Measurements from ENCODE around the gene CCL19. TPM values are rescaled to one million over a fixed set of nuclear protein-coding genes. Genes with fewer than 3 reads are reported as not detected.

Gene CCL19
- total and polyA plus RNA-seq, 5 donors from 2014 or later: not detected

DNA sequence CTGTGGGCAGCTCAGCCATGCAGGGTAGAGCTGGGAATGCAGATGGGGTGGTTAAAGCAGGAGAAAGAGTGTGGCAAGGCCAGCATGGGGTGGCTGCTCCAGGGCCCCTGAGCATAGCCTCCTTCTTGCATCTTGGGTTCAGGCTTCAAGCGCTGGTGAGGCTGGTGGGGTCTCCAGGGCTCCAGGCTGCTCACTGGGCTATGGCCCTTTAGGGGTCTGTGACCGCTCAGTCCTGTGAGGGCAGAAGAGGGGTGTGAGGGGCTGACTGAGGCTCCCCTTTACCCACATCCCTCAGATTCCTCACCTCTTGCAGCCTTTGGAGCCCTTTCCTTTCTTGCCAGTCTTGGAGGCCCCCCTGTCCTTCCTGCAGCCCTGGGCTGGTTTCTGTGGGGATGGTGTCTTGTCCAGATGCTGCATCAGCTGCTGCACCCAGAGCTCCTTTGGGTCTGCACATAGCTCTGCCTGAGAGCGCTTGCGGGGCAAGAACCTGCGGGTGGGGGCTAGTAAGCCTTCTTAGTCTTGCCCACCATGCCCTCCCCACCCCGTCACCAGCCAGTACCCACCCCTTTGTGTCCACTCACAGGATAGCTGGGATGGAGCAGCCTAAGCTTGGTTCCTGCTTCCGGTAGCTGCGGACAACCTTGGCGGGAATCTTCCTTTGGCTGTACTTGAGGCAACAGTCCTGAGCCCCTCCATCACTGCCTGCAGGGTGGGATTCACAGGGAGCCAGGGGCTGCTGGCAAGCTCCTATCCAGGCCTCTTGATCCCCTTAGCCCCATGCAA lies 18.3 kb upstream of the CCL19 start:
- Mint-ChIP-seq H3K4me3 (no peak overlapping the region), H3K27ac (no peak overlapping the region), H3K27me3 (peaks cover 39% of the 10 kb centered on the region), H3K36me3 (no peaks in the 10 kb centered on the region), H3K9me3 (no peaks in the 10 kb centered on the region), H3K4me1 (no peaks in the 10 kb centered on the region)
- Histone ChIP-seq H3K27me3 (ENCODE audit: control insufficient read depth, insufficient read depth, low read length) (peaks cover 11% of the 10 kb centered on the region), H3K4me3 (ENCODE audit: low read depth, low read length) (no peak overlapping the region), H3K4me1 (ENCODE audit: control insufficient read depth, insufficient read depth, low read length, poor library complexity, severe bottlenecking) (no peaks in the 10 kb centered on the region), H3K27ac (ENCODE audit: insufficient read depth, low read length, poor library complexity, severe bottlenecking) (no peak overlapping the region), H3K36me3 (ENCODE audit: control insufficient read depth, insufficient read depth, low read length) (no peaks in the 10 kb centered on the region), H3K9me3 (ENCODE audit: control insufficient read depth in 2 of 2, low read length in 2 of 2) (no peaks in the 10 kb centered on the region)
- DNase-seq (no peak), ATAC-seq (ENCODE audit: low read depth in 2 of 2) (no peak)

DNA sequence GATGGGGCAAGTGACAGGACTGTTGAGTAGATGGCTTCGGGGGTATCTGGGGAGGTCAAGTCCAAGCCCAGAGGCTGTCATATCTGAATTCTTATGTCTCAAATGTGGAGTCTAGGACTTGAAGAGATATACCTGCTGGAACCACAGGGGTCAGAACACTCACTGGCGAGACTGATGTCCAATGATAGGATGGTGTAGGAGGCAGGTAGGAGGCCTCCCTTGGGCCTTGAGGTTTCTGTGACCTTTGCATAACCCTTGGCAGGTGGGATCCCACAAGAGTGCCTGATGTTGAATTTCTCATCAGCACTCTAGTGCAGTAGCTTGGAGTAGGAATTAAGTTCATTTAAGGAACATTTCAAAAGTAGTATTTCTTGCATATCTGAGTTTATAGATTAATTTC lies 16.1 kb upstream of the CCL19 start:
- Histone ChIP-seq H3K4me3 (ENCODE audit: low read depth, low read length) (no peak overlapping the region), H3K36me3 (ENCODE audit: control insufficient read depth, insufficient read depth, low read length) (no peaks in the 10 kb centered on the region), H3K27me3 (ENCODE audit: control insufficient read depth, insufficient read depth, low read length) (no peaks in the 10 kb centered on the region), H3K4me1 (ENCODE audit: control insufficient read depth, insufficient read depth, low read length, poor library complexity, severe bottlenecking) (peaks cover 1% of the 10 kb centered on the region), H3K27ac (ENCODE audit: insufficient read depth, low read length, poor library complexity, severe bottlenecking) (no peak overlapping the region), H3K9me3 (ENCODE audit: control insufficient read depth in 2 of 2, low read length in 2 of 2) (no peaks in the 10 kb centered on the region)
- Mint-ChIP-seq H3K27ac (peak overlapping the region in 1 of 3 donors; percentile 25), H3K9me3 (peaks cover 0 to 1% (median 0%) of the 10 kb centered on the region in 7 donors), H3K4me3 (no peak overlapping the region), H3K36me3 (no peaks in the 10 kb centered on the region), H3K27me3 (peaks cover 23% of the 10 kb centered on the region), H3K4me1 (peaks cover under 1 to 3% (median 2%) of the 10 kb centered on the region in 4 donors)
- DNase-seq (no peak), ATAC-seq (ENCODE audit: low read depth in 2 of 2) (no peak)

DNA sequence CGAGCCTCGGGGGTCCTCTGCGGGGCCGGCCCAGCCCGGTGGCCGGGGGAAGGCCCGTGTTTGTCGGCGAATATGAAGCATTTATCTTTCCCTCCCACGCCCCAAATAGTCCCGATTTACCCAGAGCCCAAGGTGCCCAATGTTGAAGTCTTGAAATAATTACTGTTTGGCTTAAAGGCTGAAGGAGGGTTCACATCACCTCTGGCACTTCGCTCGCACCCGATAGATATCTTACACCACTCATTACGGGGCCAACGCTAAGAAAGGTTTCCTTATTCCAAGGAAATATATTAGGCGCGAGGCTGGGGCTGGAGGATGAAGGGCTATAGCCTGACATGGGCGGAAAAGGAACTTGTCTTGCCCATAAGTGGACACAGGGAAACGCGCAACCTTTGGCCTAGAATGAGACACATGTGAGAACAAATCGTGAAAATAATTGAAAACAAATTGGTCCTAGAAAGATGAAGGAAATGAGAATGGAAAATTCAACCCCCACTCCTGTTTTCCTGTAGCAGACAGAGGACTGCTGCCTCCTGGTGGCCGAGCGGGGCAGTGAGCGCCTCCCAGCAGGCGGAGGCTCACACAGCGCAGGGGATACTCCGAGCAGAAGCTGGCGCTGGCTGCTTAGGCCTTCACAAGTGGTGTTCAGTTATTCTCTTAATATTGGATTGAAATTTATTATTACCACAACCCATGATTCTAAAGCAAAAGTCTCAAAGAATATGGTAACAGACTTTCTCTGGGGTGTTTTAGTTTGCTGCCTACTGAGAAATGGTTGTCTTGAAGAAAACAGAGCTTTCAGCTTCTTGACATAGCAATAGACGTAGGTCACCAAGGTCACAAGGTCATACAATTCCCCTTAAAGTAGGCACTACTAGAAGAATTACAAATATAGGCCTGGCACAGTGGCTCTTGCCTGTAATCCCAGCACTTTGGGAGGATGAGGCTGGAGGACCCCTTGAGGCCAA lies 11.0 kb upstream of the CCL19 start:
- peak; percentile 64 to 75 (median 71) for DNase-seq
- peaks cover 12% of the 10 kb centered on the region for H3K27me3 ChIP-seq (ENCODE audit: control insufficient read depth, insufficient read depth, low read length)
- H3K9me3 ChIP-seq (ENCODE audit: control insufficient read depth in 2 of 2, low read length in 2 of 2): no peaks in the 10 kb centered on the region
- H3K27ac ChIP-seq (ENCODE audit: insufficient read depth, low read length, poor library complexity, severe bottlenecking): no peak overlapping the region
- peaks cover 40% of the 10 kb centered on the region for H3K27me3 Mint-ChIP-seq
- peak; percentile 74 to 83 for ATAC-seq (ENCODE audit: low read depth in 2 of 2)
- H3K4me1 ChIP-seq (ENCODE audit: control insufficient read depth, insufficient read depth, low read length, poor library complexity, severe bottlenecking): peaks cover 12% of the 10 kb centered on the region
- H3K4me3 ChIP-seq (ENCODE audit: low read depth, low read length): peak overlapping the region; percentile 67
- no peaks in the 10 kb centered on the region for H3K36me3 Mint-ChIP-seq
- peaks cover 2 to 17% (median 12%) of the 10 kb centered on the region in 4 donors for H3K4me1 Mint-ChIP-seq
- no peaks in the 10 kb centered on the region for H3K36me3 ChIP-seq (ENCODE audit: control insufficient read depth, insufficient read depth, low read length)
- peak overlapping the region in 1 of 3 donors; percentile 52 for H3K27ac Mint-ChIP-seq
- peaks cover 0 to 3% (median 0%) of the 10 kb centered on the region in 7 donors for H3K9me3 Mint-ChIP-seq
- H3K4me3 Mint-ChIP-seq: peak overlapping the region; percentile 79 to 89 (median 82)

DNA sequence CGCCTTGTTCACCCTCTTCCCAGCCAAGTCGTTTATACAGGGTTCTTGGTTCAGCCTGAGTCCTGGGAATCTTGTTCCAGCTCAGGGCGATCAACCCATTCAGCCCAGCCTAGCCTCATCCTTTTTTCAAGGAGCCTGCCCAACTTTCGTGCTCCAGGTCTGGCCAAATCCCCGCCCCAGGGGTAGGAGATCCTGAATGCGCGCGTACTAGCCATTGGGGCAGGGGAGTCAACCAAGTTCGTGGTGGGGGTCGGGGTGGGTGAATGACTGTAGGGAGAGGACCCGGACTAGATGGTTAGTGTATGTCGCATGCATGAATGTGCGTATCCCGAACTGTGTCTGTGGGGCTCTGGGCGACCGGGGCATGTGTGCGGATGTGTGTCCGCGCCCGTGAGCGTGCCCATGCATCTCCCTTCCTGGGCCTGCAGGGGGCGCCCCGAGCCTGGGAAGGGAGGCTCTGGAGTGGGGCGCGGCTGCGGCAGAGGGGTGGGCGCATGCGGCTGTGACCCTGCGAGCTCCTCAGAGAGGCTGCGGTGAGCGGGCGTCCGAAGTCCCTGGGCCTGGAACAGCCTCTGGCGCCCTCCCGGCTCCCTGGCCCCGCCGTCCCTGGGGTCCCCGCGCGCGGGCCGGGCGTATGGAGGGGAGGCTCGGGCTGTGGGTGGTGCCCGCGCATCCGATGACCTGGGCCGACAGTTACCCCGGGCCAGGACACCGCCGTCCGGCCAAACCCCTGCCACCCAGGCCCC lies 10.1 kb upstream of the CCL19 start:
- Mint-ChIP-seq H3K27me3 (peaks cover 32% of the 10 kb centered on the region), H3K4me1 (peaks cover 2 to 17% (median 12%) of the 10 kb centered on the region in 4 donors), H3K9me3 (peaks cover 0 to 3% (median 0%) of the 10 kb centered on the region in 7 donors), H3K36me3 (no peaks in the 10 kb centered on the region), H3K4me3 (peak overlapping the region; percentile 27 to 89 (median 66)), H3K27ac (no peak overlapping the region)
- peaks cover 12% of the 10 kb centered on the region for H3K27me3 ChIP-seq (ENCODE audit: control insufficient read depth, insufficient read depth, low read length)
- no peak overlapping the region for H3K4me3 ChIP-seq (ENCODE audit: low read depth, low read length)
- H3K36me3 ChIP-seq (ENCODE audit: control insufficient read depth, insufficient read depth, low read length): no peaks in the 10 kb centered on the region
- H3K27ac ChIP-seq (ENCODE audit: insufficient read depth, low read length, poor library complexity, severe bottlenecking): no peak overlapping the region
- DNase-seq (peak; percentile 54 to 78 (median 68)), ATAC-seq (ENCODE audit: low read depth in 2 of 2) (peak; percentile 80 to 84)
- H3K9me3 ChIP-seq (ENCODE audit: control insufficient read depth in 2 of 2, low read length in 2 of 2): no peaks in the 10 kb centered on the region
- peaks cover 12% of the 10 kb centered on the region for H3K4me1 ChIP-seq (ENCODE audit: control insufficient read depth, insufficient read depth, low read length, poor library complexity, severe bottlenecking)

DNA sequence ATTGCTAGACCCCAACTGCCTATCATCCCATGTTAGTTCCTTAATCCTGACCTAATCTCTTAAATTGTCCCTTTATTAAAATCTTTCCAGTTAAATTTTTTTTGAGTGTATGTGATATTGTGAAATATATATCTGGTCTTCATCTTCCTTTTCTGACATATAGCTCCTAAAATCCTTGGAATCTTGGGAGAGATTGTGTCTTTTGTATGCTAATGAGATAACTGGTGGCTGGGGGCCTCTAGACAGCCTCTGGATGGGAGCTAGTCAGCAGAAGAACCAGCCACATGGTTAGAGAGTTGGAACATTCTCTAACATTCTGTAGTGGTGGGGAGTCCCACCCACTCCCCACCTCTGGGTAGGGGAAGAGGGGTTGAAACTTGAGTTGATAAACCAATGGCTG lies 3.7 kb upstream of the CCL19 start:
- H3K36me3 ChIP-seq (ENCODE audit: control insufficient read depth, insufficient read depth, low read length): no peaks in the 10 kb centered on the region
- no peaks in the 10 kb centered on the region for H3K9me3 ChIP-seq (ENCODE audit: control insufficient read depth in 2 of 2, low read length in 2 of 2)
- H3K27me3 ChIP-seq (ENCODE audit: control insufficient read depth, insufficient read depth, low read length): peaks cover under 1% of the 10 kb centered on the region
- Mint-ChIP-seq H3K9me3 (peaks cover 0 to under 1% (median 0%) of the 10 kb centered on the region in 7 donors), H3K36me3 (no peaks in the 10 kb centered on the region), H3K4me1 (peaks cover 0 to 5% (median under 1%) of the 10 kb centered on the region in 4 donors), H3K4me3 (no peak overlapping the region), H3K27ac (no peak overlapping the region), H3K27me3 (peaks cover 18% of the 10 kb centered on the region)
- H3K4me3 ChIP-seq (ENCODE audit: low read depth, low read length): no peak overlapping the region
- H3K4me1 ChIP-seq (ENCODE audit: control insufficient read depth, insufficient read depth, low read length, poor library complexity, severe bottlenecking): no peaks in the 10 kb centered on the region
- no peak for DNase-seq
- ATAC-seq (ENCODE audit: low read depth in 2 of 2): no peak
- H3K27ac ChIP-seq (ENCODE audit: insufficient read depth, low read length, poor library complexity, severe bottlenecking): no peak overlapping the region

DNA sequence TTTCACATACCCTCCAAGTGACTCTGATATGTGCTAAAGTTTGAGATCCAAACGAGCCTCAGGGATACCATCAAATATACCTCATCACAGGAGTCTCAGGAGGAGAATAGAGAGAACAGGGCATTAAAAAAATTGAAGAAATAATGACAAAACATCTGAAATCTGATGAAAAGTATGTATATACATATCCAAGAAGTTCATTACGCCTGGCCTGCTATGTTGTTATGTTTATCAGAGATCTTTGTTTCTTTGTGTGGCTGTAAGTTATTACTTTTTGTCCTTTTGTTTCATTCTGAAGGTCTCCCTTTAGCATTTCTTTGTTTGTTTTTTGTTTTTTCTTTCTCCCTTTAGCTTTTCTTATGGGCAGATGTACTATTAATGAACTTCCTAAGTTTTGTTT lies 2.5 kb upstream of the CCL19 start:
- no peak overlapping the region for H3K4me3 ChIP-seq (ENCODE audit: low read depth, low read length)
- ATAC-seq (ENCODE audit: low read depth in 2 of 2) (no peak), DNase-seq (no peak)
- Mint-ChIP-seq H3K4me3 (no peak overlapping the region), H3K27me3 (peaks cover 6% of the 10 kb centered on the region), H3K27ac (no peak overlapping the region), H3K4me1 (peaks cover 0 to 5% (median 0%) of the 10 kb centered on the region in 4 donors), H3K36me3 (no peaks in the 10 kb centered on the region), H3K9me3 (no peaks in the 10 kb centered on the region)
- H3K27ac ChIP-seq (ENCODE audit: insufficient read depth, low read length, poor library complexity, severe bottlenecking): no peak overlapping the region
- H3K4me1 ChIP-seq (ENCODE audit: control insufficient read depth, insufficient read depth, low read length, poor library complexity, severe bottlenecking): no peaks in the 10 kb centered on the region
- no peaks in the 10 kb centered on the region for H3K27me3 ChIP-seq (ENCODE audit: control insufficient read depth, insufficient read depth, low read length)
- no peaks in the 10 kb centered on the region for H3K9me3 ChIP-seq (ENCODE audit: control insufficient read depth in 2 of 2, low read length in 2 of 2)
- H3K36me3 ChIP-seq (ENCODE audit: control insufficient read depth, insufficient read depth, low read length): no peaks in the 10 kb centered on the region

DNA sequence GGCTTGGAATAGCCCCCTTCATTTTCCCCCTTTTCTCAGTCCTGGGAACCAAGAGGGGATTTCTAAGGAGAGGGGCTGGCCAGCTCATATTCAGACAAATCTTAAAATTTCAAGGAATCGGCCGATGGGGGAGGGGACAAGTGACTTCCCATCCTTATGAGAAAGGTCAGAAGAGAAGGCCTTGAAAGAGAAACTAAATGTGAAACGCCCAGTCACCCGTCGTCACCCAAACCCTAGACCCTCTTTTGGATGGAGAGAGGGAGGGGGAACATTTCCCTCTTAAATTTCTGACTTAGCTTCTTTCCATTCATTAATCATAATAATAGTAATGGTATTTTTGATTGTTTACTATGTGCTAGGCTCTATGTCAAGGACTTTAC lies 850 bp upstream of the CCL19 start:
- Histone ChIP-seq H3K9me3 (ENCODE audit: control insufficient read depth in 2 of 2, low read length in 2 of 2) (no peaks in the 10 kb centered on the region), H3K27me3 (ENCODE audit: control insufficient read depth, insufficient read depth, low read length) (no peaks in the 10 kb centered on the region), H3K36me3 (ENCODE audit: control insufficient read depth, insufficient read depth, low read length) (no peaks in the 10 kb centered on the region), H3K27ac (ENCODE audit: insufficient read depth, low read length, poor library complexity, severe bottlenecking) (no peak overlapping the region), H3K4me3 (ENCODE audit: low read depth, low read length) (no peak overlapping the region), H3K4me1 (ENCODE audit: control insufficient read depth, insufficient read depth, low read length, poor library complexity, severe bottlenecking) (no peaks in the 10 kb centered on the region)
- Mint-ChIP-seq H3K36me3 (no peaks in the 10 kb centered on the region), H3K4me1 (no peaks in the 10 kb centered on the region), H3K27ac (no peak overlapping the region), H3K9me3 (no peaks in the 10 kb centered on the region), H3K27me3 (no peaks in the 10 kb centered on the region), H3K4me3 (no peak overlapping the region)
- DNase-seq (no peak), ATAC-seq (ENCODE audit: low read depth in 2 of 2) (no peak)
